GM19023 (cell line): ENCODE measurements around the gene FGFBP3.

ENCODE experiments used
- ATAC-seq: cut with Tn5 transposase; IDR thresholded peaks from one replicate; pipeline ENCODE4 v1.9.1; 2021; ENCODE audit warnings: mild to moderate bottlenecking, moderate library complexity; ENCODE audit not compliant: unreplicated experiment

The FGFBP3 gene

DNA sequence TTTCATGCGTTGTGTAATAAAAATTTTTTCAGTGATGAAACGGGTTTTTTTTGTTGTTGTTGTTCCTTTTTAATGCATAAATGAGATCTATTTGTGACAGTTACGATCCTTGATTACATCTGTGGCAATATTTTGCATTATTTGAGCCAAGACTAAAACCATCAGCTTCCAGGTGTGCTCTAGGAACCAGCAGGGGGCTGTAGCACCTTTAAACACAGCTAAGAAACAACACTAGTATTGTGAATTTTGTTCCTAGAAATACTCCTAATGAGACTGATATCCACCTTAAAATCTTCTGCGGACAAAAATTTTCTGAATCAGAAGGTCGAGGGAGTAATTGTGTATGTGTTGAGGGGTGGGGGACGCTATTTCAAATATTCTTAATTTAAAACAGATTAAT is 52.6 kb downstream of the FGFBP3 start:
- ATAC-seq = no peak
